ENCODE results near the gene CCDC28B.

GRCh38 chr1:32216566-32216965 is 16.2 kb downstream of the CCDC28B start:
- TF ChIP-seq CTCF (IDR thresholded peaks at IDR 0.05 in 4 of 5, conservative IDR thresholded peaks at IDR 0.05 in 1 of 5) (no peak), POLR2A (IDR thresholded peaks at IDR 0.05) (no peak)
